ENCODE measurements around the gene ZNF3. TPM values are rescaled to one million over a fixed set of nuclear protein-coding genes. Genes with fewer than 3 reads are reported as not detected.

The ZNF3 gene
- total RNA-seq, 1 donor from 2014 or later = 12.9 TPM

- H3K4me3 ChIP-seq = peak overlapping the region; percentile 77
- no peak for DNase-seq
- TF ChIP-seq CTCF (IDR thresholded peaks at IDR 0.05; ENCODE audit: borderline replicate concordance) = no peak
- H3K27ac ChIP-seq (replicated peaks) = peak overlapping the region; percentile 87
- peaks cover 32% of the 10 kb centered on the region for H3K36me3 ChIP-seq
- H3K4me1 ChIP-seq = peaks cover 48% of the 10 kb centered on the region
- no peaks in the 10 kb centered on the region for H3K9me3 ChIP-seq (replicated peaks)
- intact Hi-C loops (cut with micrococcal nuclease) = loop anchor here (10.0 kb wide), 1 partner anchor 86 kb away; no protein-coding TSS in a partner anchor
- no peaks in the 10 kb centered on the region for H3K27me3 ChIP-seq (ENCODE audit: low read depth)
Measured at GRCh38 chr7:100080907-100081534, 502 bp downstream of the ZNF3 start.

- TF ChIP-seq CTCF (IDR thresholded peaks at IDR 0.05; ENCODE audit: borderline replicate concordance) = no peak
Measured at GRCh38 chr7:100079024-100079560, 2.4 kb downstream of the ZNF3 start.

GRCh38 chr7:100077205-100077604 is 4.3 kb downstream of the ZNF3 start:
- Histone ChIP-seq H3K4me3 (no peak overlapping the region), H3K27me3 (ENCODE audit: low read depth) (no peaks in the 10 kb centered on the region), H3K4me1 (peaks cover 40% of the 10 kb centered on the region), H3K9me3 (replicated peaks) (peaks cover 13% of the 10 kb centered on the region), H3K36me3 (peaks cover 70% of the 10 kb centered on the region), H3K27ac (replicated peaks) (no peak overlapping the region)
- TF ChIP-seq CTCF (IDR thresholded peaks at IDR 0.05; ENCODE audit: borderline replicate concordance) = no peak
- intact Hi-C loops (cut with micrococcal nuclease) = no loop called here
- DNase-seq = no peak

More at GRCh38 chr7:100079024-100079560, 2.4 kb downstream of the ZNF3 start:
- H3K27ac ChIP-seq (replicated peaks) = no peak overlapping the region
- H3K36me3 ChIP-seq = peaks cover 52% of the 10 kb centered on the region
- H3K9me3 ChIP-seq (replicated peaks) = no peaks in the 10 kb centered on the region
- DNase-seq = no peak
- peaks cover 48% of the 10 kb centered on the region for H3K4me1 ChIP-seq
- intact Hi-C loops (cut with micrococcal nuclease) = no loop called here
- H3K4me3 ChIP-seq = no peak overlapping the region
- no peaks in the 10 kb centered on the region for H3K27me3 ChIP-seq (ENCODE audit: low read depth)

GRCh38 chr7:100075418-100075817 is 6.1 kb downstream of the ZNF3 start:
- Histone ChIP-seq H3K27ac (replicated peaks) (no peak overlapping the region), H3K9me3 (replicated peaks) (peaks cover 31% of the 10 kb centered on the region), H3K4me3 (no peak overlapping the region), H3K27me3 (ENCODE audit: low read depth) (no peaks in the 10 kb centered on the region), H3K36me3 (peaks cover 88% of the 10 kb centered on the region), H3K4me1 (peaks cover 31% of the 10 kb centered on the region)
- no peak for DNase-seq
- no peak for TF ChIP-seq CTCF (IDR thresholded peaks at IDR 0.05; ENCODE audit: borderline replicate concordance)
- intact Hi-C loops (cut with micrococcal nuclease) = no loop called here

DNA sequence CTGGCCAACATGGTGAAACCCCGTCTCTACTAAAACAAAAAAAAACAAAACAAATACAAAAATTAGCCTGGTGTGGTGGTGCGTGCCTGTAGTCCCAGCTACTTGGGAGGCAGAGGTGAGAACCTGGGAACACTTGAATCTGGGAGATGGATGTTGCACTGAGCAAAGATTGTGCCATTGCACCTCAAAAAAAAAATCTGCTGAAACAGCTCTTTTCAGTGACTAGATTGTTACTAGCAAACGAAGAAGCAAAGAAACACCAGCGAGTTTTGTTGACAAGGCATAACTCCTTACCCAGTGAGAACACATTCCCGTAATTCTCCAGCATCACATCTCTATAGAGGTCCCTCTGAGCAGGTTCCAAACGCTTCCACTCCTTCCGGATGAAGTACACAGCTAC is 6.7 kb downstream of the ZNF3 start:
- no peak for TF ChIP-seq CTCF (IDR thresholded peaks at IDR 0.05; ENCODE audit: borderline replicate concordance)
- H3K27ac ChIP-seq (replicated peaks) = no peak overlapping the region
- no peaks in the 10 kb centered on the region for H3K27me3 ChIP-seq (ENCODE audit: low read depth)
- H3K4me3 ChIP-seq = no peak overlapping the region
- H3K9me3 ChIP-seq (replicated peaks) = peaks cover 37% of the 10 kb centered on the region
- intact Hi-C loops (cut with micrococcal nuclease) = no loop called here
- DNase-seq = no peak
- H3K36me3 ChIP-seq = peaks cover 91% of the 10 kb centered on the region
- H3K4me1 ChIP-seq = peaks cover 25% of the 10 kb centered on the region
